DMS53 (cell line): Measurements from ENCODE around the gene APBB2.

Experiments
- DNase-seq: peaks from one replicate; lab custom pipeline; 2025; lab: John Stamatoyannopoulos, UW

APBB2 gene

GRCh38 chr4:40856277-40856839 lies 358.0 kb downstream of the APBB2 start:
- peak; percentile 55 for DNase-seq

DNA sequence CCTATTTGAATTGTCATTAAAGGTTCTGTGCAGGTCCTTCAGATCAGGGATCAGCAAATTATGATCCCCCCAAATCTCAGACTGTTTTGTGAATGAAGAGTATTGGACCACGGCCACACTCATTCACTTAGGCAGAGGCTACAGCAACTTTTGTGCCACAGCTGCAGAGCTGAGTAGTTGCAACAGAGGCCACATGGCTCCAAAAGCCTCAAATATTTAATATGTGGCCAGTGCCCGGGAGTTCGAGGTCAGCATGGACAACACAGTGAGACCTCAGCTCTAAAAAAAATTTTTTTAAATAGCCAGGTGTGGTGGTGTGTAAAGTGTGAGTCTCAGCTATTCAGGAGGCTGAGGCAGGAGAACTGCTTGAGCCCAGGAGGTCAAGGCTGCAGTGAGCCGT lies 363.8 kb downstream of the APBB2 start:
- DNase-seq, result no peak

DNA sequence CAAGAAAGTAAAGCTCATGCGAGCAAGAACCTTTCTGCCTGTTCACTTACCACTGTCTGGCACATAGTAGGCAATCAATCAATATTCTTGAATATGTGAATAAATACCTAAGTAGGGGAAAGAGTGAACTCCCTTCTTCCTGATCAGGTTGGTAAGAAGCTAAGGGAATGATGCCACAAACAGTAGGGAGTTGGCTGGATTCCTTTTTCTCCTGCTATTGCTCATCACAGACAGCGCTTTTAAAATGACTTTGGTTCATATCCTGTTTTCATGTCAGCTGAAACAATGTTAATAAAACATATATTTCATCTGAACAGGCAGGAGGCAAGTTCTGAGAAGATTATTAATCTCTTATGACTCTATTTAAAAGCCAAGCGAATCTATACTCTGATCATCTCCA lies 365.4 kb downstream of the APBB2 start:
- DNase-seq, result no peak

- no peak for DNase-seq
These were observed 366.1 kb downstream of the APBB2 start for GRCh38 chr4:40848251-40848650.

- DNase-seq, result no peak
These were observed 367.8 kb downstream of the APBB2 start for GRCh38 chr4:40846532-40846931.

DNA sequence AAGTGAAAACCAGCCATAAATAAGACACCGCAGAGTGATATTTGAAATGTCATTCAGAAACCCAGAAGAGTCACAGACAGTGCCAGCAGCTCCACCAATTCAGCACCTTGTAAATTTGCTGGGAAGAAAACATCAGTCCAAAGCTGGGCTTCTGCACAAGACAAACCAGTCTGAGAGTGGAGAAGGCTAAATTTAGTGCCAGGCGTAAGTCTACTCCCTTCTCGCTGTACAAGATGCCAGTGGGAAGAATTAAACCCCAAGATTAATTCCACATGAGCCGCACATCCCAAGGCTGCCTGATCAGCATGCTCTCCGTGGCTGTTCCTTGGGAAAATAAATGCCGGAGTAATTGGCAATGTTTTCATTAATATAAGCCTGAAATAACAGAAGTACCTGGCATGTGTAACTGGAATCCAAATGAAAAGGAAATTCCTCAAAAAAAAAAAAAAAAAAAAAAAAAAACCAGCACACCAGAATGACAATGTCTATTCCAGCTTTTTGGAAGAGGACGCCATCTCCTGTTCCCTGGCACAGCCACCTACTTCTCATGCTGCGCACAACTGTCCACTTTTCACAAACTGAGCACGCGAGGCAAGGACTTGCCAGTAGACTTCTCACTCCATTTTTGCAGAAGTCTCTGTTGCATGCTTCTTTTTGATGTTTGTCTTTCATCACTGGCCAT lies 369.0 kb downstream of the APBB2 start:
- DNase-seq, result no peak

- DNase-seq, result peak; percentile 33
These were observed 370.1 kb downstream of the APBB2 start for GRCh38 chr4:40844261-40844660.

GRCh38 chr4:40843696-40844095 lies 370.6 kb downstream of the APBB2 start:
- DNase-seq, result peak; percentile 73

DNA sequence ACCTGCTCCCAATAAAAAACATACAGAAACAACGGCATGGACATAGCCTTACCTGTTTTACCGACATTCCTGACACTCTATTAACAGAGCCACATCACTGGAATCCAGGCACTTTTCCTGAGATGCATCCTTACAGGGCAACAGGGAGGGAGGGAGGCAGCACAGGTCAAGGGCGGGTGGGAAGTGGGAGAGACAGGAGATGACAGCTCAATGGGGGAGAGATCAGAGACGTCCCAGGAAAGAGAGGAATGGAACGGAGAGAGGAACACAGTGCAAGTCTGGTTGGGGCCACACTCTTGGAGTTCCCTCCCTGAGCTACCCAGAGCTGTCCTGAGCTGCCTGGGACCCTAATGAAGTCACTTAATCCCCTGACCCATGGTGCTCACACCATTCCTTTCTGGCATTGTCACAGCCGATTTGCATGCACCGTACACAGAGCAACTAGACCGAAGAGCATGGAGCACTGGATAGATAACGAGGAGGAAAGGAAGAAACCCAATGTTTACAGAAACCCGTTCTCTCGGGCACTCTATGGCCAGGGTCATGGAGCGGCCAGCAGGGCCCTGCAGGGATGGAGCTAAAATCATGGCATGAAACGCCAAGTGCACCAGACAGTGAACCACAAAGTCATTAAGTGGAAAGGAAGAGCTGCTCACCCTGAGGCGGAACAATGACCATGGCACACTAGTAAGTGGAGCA lies 371.5 kb downstream of the APBB2 start:
- peak; percentile 87 for DNase-seq

DNA sequence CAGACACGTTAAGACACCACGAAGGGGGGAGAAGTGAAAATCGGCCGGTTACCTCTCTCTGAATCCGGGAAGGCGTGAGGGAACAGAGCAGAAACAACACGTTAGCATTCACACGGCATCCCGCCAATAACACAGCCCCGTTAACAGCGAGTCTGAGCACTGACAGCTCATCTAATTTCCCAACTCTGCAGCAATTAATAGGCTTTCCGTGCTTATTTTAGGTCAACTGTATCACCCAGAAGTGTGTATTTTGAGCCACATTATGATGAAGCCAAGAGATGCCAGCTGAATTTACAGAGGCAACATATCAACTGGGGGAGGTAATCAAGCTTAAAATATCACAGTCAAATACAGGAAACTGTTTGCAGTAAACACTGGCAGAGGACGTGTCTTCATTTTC lies 372.0 kb downstream of the APBB2 start:
- DNase-seq, result peak; percentile 74

GRCh38 chr4:40840985-40841571 lies 373.3 kb downstream of the APBB2 start:
- peak; percentile 97 for DNase-seq

GRCh38 chr4:40840255-40840984 lies 373.9 kb downstream of the APBB2 start:
- DNase-seq, result peak; percentile 52

- DNase-seq, result peak; percentile 22
These were observed 375.6 kb downstream of the APBB2 start for GRCh38 chr4:40838742-40839141.

DNA sequence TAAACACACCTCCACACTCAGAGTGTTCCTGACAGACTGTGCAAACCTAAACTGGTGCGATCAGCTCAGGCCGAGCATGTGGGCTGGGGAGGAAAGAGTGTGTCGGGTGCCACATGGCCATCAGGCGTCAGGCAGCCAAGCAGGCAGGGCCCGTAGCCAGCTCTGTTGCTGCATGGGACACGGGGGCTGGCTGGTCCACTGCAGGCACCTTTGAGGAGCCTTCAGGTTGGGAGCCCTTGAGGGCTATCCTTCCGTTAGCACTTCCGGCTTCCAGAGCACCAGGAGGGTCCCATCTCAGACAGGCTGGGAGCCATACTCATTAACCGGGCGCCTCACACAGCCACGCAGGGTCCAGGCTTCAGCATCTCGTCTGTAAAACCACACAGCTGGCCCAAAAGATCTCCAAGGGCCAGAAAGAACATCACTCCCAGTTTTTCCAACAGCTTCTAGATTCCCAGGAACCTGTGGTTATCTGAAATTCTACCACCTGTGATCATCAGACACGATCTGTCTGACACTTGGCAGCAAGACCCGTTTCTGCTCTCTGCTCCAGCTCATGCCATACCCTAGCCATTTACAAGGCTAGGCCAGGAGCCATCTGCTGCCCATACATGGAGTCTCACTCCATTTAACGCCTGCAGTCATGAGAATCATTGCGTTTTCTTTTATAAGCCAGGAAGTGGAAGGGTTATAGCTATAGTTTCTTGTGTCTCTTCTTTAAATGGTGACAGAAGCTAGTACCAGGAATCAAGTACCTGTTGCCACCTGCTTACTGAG lies 377.1 kb downstream of the APBB2 start:
- DNase-seq, result no peak

GRCh38 chr4:40833212-40833611 lies 381.1 kb downstream of the APBB2 start:
- DNase-seq, result no peak

DNA sequence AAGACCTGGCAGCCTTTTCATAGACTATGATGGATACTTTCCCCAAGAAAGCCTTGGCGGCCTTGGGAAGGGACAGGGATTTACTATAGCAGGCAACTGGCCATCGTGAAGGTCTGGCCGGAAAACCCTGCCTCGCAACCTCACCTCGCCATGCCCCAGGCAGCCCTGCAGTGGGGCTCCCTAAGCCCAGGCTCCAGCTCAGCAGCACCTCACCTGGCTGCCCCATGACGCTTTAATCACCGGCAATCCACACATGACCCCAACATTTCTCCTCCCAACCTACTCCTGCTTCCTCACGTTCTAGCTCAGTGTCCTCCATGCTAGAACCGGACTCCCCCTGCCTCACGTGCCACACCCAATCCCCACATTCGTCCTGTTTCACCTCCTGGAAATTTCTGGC lies 382.2 kb downstream of the APBB2 start:
- no peak for DNase-seq

DNA sequence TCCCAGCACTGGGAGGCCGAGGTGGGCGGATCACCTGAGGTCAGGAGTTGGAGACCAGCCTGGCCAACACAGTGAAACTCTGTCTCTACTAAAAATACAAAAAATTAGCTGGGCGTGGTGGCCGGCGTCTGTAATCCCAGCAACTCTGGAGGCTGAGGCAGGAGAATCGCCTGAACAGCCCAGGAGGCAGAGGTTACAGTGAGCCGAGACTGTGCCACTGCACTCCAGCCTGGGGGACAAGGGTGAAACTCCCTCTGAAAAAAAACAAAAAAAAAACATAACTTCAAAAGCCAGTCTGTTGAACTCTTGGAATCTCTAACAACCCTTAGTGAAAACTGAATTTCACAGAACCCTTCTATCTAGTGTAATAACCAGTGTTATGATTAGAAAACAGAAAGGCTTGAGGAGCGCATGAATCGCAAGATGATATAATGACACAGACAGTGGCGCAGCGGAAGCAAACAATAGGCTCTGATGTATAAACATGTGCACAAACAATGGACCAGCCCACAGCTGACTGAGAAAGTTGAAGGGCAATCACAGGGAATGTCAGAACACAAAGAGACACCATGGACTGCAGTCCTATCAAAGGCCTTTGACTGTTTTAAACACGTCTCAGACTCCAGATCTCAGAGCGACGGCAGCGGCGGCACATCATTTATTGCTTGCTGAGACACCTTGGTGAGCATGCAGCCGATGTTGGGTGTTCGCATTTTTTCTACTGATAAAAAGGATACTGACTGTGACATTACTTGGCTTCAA lies 383.0 kb downstream of the APBB2 start:
- no peak for DNase-seq

GRCh38 chr4:40829586-40829985 lies 384.8 kb downstream of the APBB2 start:
- DNase-seq, result no peak

GRCh38 chr4:40828661-40829060 lies 385.7 kb downstream of the APBB2 start:
- DNase-seq, result no peak

- no peak for DNase-seq
These were observed 386.6 kb downstream of the APBB2 start for GRCh38 chr4:40827758-40828157.

- no peak for DNase-seq
These were observed 387.5 kb downstream of the APBB2 start for GRCh38 chr4:40826821-40827220.
